ENCODE data around the gene PYM1.

The PYM1 gene

GRCh38 chr12:55927588-55928502 lies at the start of gene PYM1:
PYM1 (minus strand) TSS chr12:55927894; CDS start chr12:55927761, 133 bp downstream.
- H3K4me3 ChIP-seq (replicated peaks; ENCODE audit: low read depth, low read length): peak within 1 kb of the TSS; percentile 77
- no peak for TF ChIP-seq CTCF (IDR thresholded peaks at IDR 0.05; ENCODE audit: low read depth, low read length, missing control alignments)
- peak; percentile 48 for DNase-seq (ENCODE audit: extremely low read depth, low read depth)

- no peak for TF ChIP-seq CTCF (IDR thresholded peaks at IDR 0.05; ENCODE audit: low read depth, low read length, missing control alignments)
- peak overlapping the region; percentile 81 for H3K4me3 ChIP-seq (replicated peaks; ENCODE audit: low read depth, low read length)
- no peak for DNase-seq (ENCODE audit: extremely low read depth, low read depth)
These were observed 46.6 kb upstream of the PYM1 start for GRCh38 chr12:55974308-55974730.

GRCh38 chr12:55973599-55974307 lies 46.1 kb upstream of the PYM1 start, which contains the start of gene RAB5B:
RAB5B (plus strand) TSS chr12:55974078; CDS start chr12:55986961, 12,883 bp downstream.
- TF ChIP-seq CTCF (IDR thresholded peaks at IDR 0.05; ENCODE audit: low read depth, low read length, missing control alignments): no peak
- peak; percentile 100 for DNase-seq (ENCODE audit: extremely low read depth, low read depth)
- peak within 1 kb of the TSS; percentile 81 for H3K4me3 ChIP-seq (replicated peaks; ENCODE audit: low read depth, low read length)

GRCh38 chr12:55972911-55973598 lies 45.4 kb upstream of the PYM1 start:
- H3K4me3 ChIP-seq (replicated peaks; ENCODE audit: low read depth, low read length): peak overlapping the region; percentile 49
- DNase-seq (ENCODE audit: extremely low read depth, low read depth): no peak
- TF ChIP-seq CTCF (IDR thresholded peaks at IDR 0.05; ENCODE audit: low read depth, low read length, missing control alignments): no peak

- DNase-seq (ENCODE audit: extremely low read depth, low read depth): no peak
- TF ChIP-seq CTCF (IDR thresholded peaks at IDR 0.05; ENCODE audit: low read depth, low read length, missing control alignments): no peak
- H3K4me3 ChIP-seq (replicated peaks; ENCODE audit: low read depth, low read length): peak overlapping the region; percentile 49
These were observed 44.8 kb upstream of the PYM1 start for GRCh38 chr12:55972456-55972855.

GRCh38 chr12:55972042-55972441 lies 44.3 kb upstream of the PYM1 start:
- peak overlapping the region; percentile 49 for H3K4me3 ChIP-seq (replicated peaks; ENCODE audit: low read depth, low read length)

More at GRCh38 chr12:55972042-55972441, 44.3 kb upstream of the PYM1 start:
- DNase-seq (ENCODE audit: extremely low read depth, low read depth): no peak
- TF ChIP-seq CTCF (IDR thresholded peaks at IDR 0.05; ENCODE audit: low read depth, low read length, missing control alignments): no peak
